ENCODE measurements around the gene GALM. TPM values are rescaled to one million over a fixed set of nuclear protein-coding genes. Genes with fewer than 3 reads are reported as not detected.

The GALM gene
- total RNA-seq, 4 donors from 2014 or later: 9.2 to 17.1 (median 13.2) TPM

DNA sequence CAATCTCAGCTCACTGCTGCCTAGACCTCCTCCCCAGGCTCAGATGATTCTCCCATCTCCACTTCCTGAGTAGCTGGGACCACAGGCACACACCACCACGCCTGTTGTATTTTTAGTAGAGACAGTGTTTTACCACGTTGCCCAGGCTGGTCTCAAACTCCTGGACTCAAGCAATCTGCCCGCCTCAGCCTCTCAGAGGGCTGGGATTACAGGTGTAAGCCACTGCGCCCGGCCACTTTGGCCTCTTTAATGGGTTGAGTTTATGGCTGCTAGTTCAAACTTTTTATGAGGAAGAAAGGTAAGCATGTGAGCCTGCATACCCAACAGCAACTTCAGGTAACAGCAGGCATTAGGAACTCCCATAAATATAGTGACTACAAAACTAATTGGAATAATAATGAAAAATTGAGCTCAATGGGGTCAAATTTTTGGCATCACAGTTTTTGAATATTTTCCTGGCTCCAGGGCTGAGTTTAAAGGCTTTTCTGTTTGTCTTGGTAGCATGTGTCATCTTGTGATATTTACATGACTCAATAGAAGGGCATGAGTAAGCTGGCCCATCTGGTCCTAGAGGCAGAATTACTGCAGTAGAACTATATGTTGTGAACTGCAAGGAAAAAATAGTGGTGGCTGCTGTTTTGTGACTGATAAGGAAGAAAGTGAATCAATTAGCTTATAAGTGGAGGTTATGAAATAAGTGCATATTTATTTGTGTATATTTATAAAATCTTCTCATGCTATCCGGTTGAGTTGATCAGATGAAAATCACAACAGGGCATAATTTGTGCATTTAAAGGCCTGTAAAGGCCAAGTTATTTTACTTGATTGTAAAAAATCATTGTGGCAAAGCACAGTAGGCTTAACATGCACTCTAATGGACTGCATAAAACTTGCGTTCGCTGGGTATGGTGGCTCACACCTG lies 24.8 kb downstream of the GALM start:
- no peak overlapping the region for H3K4me3 ChIP-seq
- ATAC-seq: no peak
- H3K36me3 ChIP-seq: peaks cover 0 to 42% of the 10 kb centered on the region in 2 donors
- no peaks in the 10 kb centered on the region for H3K27me3 ChIP-seq
- no peak overlapping the region for H3K27ac ChIP-seq
- TF ChIP-seq, protein P1, sequence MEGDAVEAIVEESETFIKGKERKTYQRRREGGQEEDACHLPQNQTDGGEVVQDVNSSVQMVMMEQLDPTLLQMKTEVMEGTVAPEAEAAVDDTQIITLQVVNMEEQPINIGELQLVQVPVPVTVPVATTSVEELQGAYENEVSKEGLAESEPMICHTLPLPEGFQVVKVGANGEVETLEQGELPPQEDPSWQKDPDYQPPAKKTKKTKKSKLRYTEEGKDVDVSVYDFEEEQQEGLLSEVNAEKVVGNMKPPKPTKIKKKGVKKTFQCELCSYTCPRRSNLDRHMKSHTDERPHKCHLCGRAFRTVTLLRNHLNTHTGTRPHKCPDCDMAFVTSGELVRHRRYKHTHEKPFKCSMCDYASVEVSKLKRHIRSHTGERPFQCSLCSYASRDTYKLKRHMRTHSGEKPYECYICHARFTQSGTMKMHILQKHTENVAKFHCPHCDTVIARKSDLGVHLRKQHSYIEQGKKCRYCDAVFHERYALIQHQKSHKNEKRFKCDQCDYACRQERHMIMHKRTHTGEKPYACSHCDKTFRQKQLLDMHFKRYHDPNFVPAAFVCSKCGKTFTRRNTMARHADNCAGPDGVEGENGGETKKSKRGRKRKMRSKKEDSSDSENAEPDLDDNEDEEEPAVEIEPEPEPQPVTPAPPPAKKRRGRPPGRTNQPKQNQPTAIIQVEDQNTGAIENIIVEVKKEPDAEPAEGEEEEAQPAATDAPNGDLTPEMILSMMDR (IDR thresholded peaks at IDR 0.05): no peak
- TF ChIP-seq EP300 (IDR thresholded peaks at IDR 0.05) (no peak), POLR2AphosphoS5 (IDR thresholded peaks at IDR 0.05) (no peak), POLR2A (IDR thresholded peaks at IDR 0.05) (no peak)
- H3K9me3 ChIP-seq: no peaks in the 10 kb centered on the region
- WGBS, 2 donors (ENCODE audit: low coverage in 1 of 2): 87 to 96% methylated on average over 3 to 8 of the region's 8 CpGs
- no peaks in the 10 kb centered on the region for H3K4me1 ChIP-seq

- no peak for ATAC-seq
- TF ChIP-seq EP300 (IDR thresholded peaks at IDR 0.05) (no peak), POLR2AphosphoS5 (IDR thresholded peaks at IDR 0.05) (no peak), POLR2A (IDR thresholded peaks at IDR 0.05) (no peak)
- TF ChIP-seq, protein P1 (IDR thresholded peaks at IDR 0.05): no peak
- Histone ChIP-seq H3K4me1 (no peaks in the 10 kb centered on the region), H3K27ac (no peak overlapping the region), H3K9me3 (no peaks in the 10 kb centered on the region), H3K4me3 (no peak overlapping the region), H3K36me3 (peaks cover 0 to 36% of the 10 kb centered on the region in 2 donors), H3K27me3 (no peaks in the 10 kb centered on the region)
- WGBS, 2 donors (ENCODE audit: low coverage in 1 of 2): 89 to 95% methylated on average over 2 of the region's 2 CpGs
These were observed 26.1 kb downstream of the GALM start for GRCh38 chr2:38691994-38692393.

- no peak for TF ChIP-seq POLR2AphosphoS5 (IDR thresholded peaks at IDR 0.05)
- no peak for TF ChIP-seq POLR2A (IDR thresholded peaks at IDR 0.05)
- TF ChIP-seq EP300 (IDR thresholded peaks at IDR 0.05): no peak
- TF ChIP-seq, protein P1 (IDR thresholded peaks at IDR 0.05): no peak
- ATAC-seq: no peak
- no peak overlapping the region for H3K4me3 ChIP-seq
- no peak overlapping the region for H3K27ac ChIP-seq
- WGBS, 2 donors (ENCODE audit: low coverage in 1 of 2): 89 to 92% methylated on average over 2 to 8 of the region's 8 CpGs
- H3K4me1 ChIP-seq: no peaks in the 10 kb centered on the region
- no peaks in the 10 kb centered on the region for H3K9me3 ChIP-seq
- H3K36me3 ChIP-seq: peaks cover 0 to 32% of the 10 kb centered on the region in 2 donors
- H3K27me3 ChIP-seq: no peaks in the 10 kb centered on the region
These were observed 26.9 kb downstream of the GALM start for GRCh38 chr2:38692636-38693318.

GRCh38 chr2:38697116-38697840 lies 31.4 kb downstream of the GALM start:
- Histone ChIP-seq H3K4me1 (no peaks in the 10 kb centered on the region), H3K36me3 (peaks cover 0 to 12% of the 10 kb centered on the region in 2 donors), H3K27me3 (no peaks in the 10 kb centered on the region), H3K27ac (no peak overlapping the region), H3K4me3 (no peak overlapping the region), H3K9me3 (no peaks in the 10 kb centered on the region)
- TF ChIP-seq POLR2AphosphoS5 (IDR thresholded peaks at IDR 0.05) (no peak), POLR2A (IDR thresholded peaks at IDR 0.05) (no peak), EP300 (IDR thresholded peaks at IDR 0.05) (no peak)
- TF ChIP-seq, protein P1 (IDR thresholded peaks at IDR 0.05): no peak
- ATAC-seq: no peak
- WGBS, 2 donors (ENCODE audit: low coverage in 1 of 2): 74 to 84% methylated on average over 8 of the region's 8 CpGs
